HUES48 (cell line): ENCODE data around the gene GINS2.

Source experiments
- H3K27ac ChIP-seq: one replicate; pipeline ENCODE4 v1.7.0; 2013; ENCODE audit warnings: low read depth, low read length, inconsistent platforms
- H3K27me3 ChIP-seq: 2 replicates; pipeline ENCODE4 v1.6.1; 2013; ENCODE audit warnings: mild to moderate bottlenecking, low read length; ENCODE audit not compliant: control insufficient read depth, insufficient read depth
- H3K36me3 ChIP-seq: 2 replicates; pipeline ENCODE4 v1.6.1; 2013; ENCODE audit warnings: low read length; ENCODE audit not compliant: control insufficient read depth, insufficient read depth
- H3K4me1 ChIP-seq: 2 replicates; pipeline ENCODE4 v1.6.1; 2013; ENCODE audit warnings: mild to moderate bottlenecking, low read length; ENCODE audit not compliant: control insufficient read depth, insufficient read depth
- H3K4me3 ChIP-seq: 2 replicates; pipeline ENCODE4 v1.5.1; 2013; ENCODE audit warnings: mild to moderate bottlenecking, low read depth, low read length
- H3K9ac ChIP-seq: 2 replicates; pipeline ENCODE4 v1.6.1; 2013; ENCODE audit warnings: mild to moderate bottlenecking, low read depth, low read length, moderate library complexity
- H3K9me3 ChIP-seq: 2 replicates; pipeline ENCODE4 v1.6.1; 2013; ENCODE audit warnings: low read length; ENCODE audit not compliant: control insufficient read depth, insufficient read depth

Gene GINS2

GRCh38 chr16:85629326-85629725, 59.4 kb downstream of the GINS2 start:
- Histone ChIP-seq H3K9me3 (no peaks in the 10 kb centered on the region), H3K4me3 (no peak overlapping the region), H3K9ac (no peak overlapping the region), H3K4me1 (peaks cover 24% of the 10 kb centered on the region), H3K27ac (no peak overlapping the region), H3K36me3 (peaks cover 28% of the 10 kb centered on the region), H3K27me3 (no peaks in the 10 kb centered on the region)

DNA sequence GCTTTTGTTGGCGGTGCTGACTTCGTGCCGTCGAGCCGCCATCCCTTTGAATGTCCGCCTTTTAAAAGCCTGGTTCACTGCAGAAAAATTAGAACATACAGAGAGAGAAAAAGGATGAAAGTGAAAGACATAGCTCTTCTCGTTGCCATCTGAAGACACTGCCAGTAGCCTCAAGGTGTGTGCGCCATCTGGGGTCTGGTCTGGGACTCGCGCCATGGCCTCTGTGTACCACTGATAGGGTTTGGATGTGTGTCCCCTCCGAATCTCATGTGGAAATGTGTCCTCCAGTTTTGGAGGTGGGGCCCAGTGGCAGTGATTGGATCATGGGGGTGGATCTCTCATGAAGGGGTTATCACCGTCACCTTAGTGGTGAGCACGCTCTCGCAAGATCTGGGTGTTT, 60.1 kb downstream of the GINS2 start:
- Histone ChIP-seq H3K4me1 (peaks cover 28% of the 10 kb centered on the region), H3K4me3 (no peak overlapping the region)

DNA sequence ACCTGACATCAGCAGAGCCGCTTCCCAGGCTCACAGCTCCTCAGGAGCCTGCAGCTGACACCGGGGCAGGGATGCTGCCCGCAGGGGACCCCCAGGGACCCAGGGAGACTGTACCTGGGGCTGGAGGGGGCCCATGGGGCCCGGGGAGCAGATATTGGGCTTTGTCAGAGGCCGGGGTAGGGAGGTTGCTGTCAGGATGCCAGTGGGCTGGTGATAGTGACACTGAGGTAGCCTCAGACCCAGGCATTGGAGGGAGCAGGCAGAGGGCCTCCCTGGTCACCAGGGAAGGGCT, 60.5 kb downstream of the GINS2 start:
- Histone ChIP-seq H3K9me3 (no peaks in the 10 kb centered on the region), H3K4me3 (no peak overlapping the region), H3K9ac (no peak overlapping the region), H3K27ac (peak overlapping the region; percentile 28), H3K36me3 (peaks cover 20% of the 10 kb centered on the region), H3K27me3 (no peaks in the 10 kb centered on the region), H3K4me1 (peaks cover 28% of the 10 kb centered on the region)

More for the DNA sequence above, 60.1 kb downstream of the GINS2 start:
- Histone ChIP-seq H3K27me3 (no peaks in the 10 kb centered on the region), H3K9ac (no peak overlapping the region), H3K36me3 (peaks cover 21% of the 10 kb centered on the region), H3K27ac (no peak overlapping the region), H3K9me3 (no peaks in the 10 kb centered on the region)

DNA sequence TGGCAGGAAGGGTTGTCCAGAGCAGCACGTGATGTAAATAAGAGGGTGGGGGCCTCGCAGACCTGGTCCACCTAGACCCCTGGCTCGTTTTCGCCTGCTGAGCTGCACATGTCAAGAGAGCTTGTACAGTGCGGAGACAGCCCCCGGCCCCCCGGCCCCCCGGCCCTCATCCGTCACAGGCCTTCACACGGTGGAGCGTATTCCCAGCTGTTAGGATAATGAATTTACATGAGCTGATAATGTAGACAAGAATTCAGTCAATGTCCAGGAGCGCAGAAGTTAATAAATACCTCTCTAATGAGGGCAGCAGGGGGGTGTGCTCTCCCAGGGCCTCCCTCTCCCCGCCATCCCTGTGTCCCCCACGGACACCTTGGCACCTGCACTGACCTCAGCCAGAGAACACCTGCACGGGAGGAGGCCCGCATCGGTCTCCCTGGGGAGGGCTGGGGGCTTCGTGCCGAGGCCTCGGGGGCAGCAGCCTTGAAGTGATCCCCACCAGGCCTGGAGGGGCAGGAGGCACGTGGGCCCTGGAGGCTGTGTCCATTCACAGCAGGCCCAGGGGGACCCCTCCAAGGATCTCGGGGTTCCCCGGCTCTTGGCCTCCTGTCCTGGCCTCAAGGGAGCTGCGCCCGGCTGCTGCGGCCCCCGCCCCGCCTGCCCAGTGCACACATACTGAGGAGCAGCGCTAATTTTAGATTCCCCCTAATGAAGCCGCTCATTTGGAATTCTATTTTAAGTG, 61.1 kb downstream of the GINS2 start:
- Histone ChIP-seq H3K9ac (no peak overlapping the region), H3K27ac (peak overlapping the region; percentile 28), H3K9me3 (no peaks in the 10 kb centered on the region), H3K4me3 (no peak overlapping the region), H3K4me1 (peaks cover 28% of the 10 kb centered on the region), H3K36me3 (peaks cover 20% of the 10 kb centered on the region), H3K27me3 (no peaks in the 10 kb centered on the region)

GRCh38 chr16:85627089-85627488, 61.7 kb downstream of the GINS2 start:
- Histone ChIP-seq H3K27ac (peak overlapping the region; percentile 20), H3K9me3 (no peaks in the 10 kb centered on the region), H3K4me3 (no peak overlapping the region), H3K4me1 (peaks cover 28% of the 10 kb centered on the region), H3K9ac (no peak overlapping the region), H3K27me3 (no peaks in the 10 kb centered on the region), H3K36me3 (peaks cover 20% of the 10 kb centered on the region)
